ENCODE results near the gene TAAR8.
"Not testable (repeated sequence)": the region's sequence is repeated elsewhere in the genome, so short reads cannot be mapped to it uniquely, and the experiment has no call there.

TAAR8 gene

GRCh38 chr6:132587424-132587823 is 35.0 kb downstream of the TAAR8 start:
- Histone ChIP-seq H3K9me3 (ENCODE audit: control insufficient read depth, insufficient read depth, low read depth, low read length) (no peaks in the 10 kb centered on the region), H3K4me3 (ENCODE audit: low read depth, low read length) (no peak overlapping the region), H3K36me3 (ENCODE audit: control insufficient read depth, insufficient read depth, low read length) (no peaks in the 10 kb centered on the region), H3K27ac (ENCODE audit: low read depth, low read length) (no peak overlapping the region), H3K4me1 (ENCODE audit: control insufficient read depth, insufficient read depth, low read length) (no peaks in the 10 kb centered on the region), H3K27me3 (ENCODE audit: control insufficient read depth, insufficient read depth, low read length) (no peaks in the 10 kb centered on the region), H3K9ac (ENCODE audit: low read length) (no peak overlapping the region)

- Histone ChIP-seq H3K9me3 (ENCODE audit: control insufficient read depth, insufficient read depth, low read depth, low read length) (no peaks in the 10 kb centered on the region), H3K36me3 (ENCODE audit: control insufficient read depth, insufficient read depth, low read length) (no peaks in the 10 kb centered on the region), H3K27me3 (ENCODE audit: control insufficient read depth, insufficient read depth, low read length) (no peaks in the 10 kb centered on the region), H3K9ac (ENCODE audit: low read length) (no peak within 1 kb of the TSS), H3K4me1 (ENCODE audit: control insufficient read depth, insufficient read depth, low read length) (no peaks in the 10 kb centered on the region), H3K4me3 (ENCODE audit: low read depth, low read length) (no peak within 1 kb of the TSS), H3K27ac (ENCODE audit: low read depth, low read length) (no peak within 1 kb of the TSS)
These were observed 37.0 kb downstream of the TAAR8 start, which contains the start of gene TAAR5 for GRCh38 chr6:132589454-132589853. TAAR5 (minus strand) TSS chr6:132589741; CDS start chr6:132589686, 55 bp downstream.

GRCh38 chr6:132590362-132590761 is 37.9 kb downstream of the TAAR8 start:
- Histone ChIP-seq H3K4me3 (ENCODE audit: low read depth, low read length) (no peak overlapping the region), H3K9ac (ENCODE audit: low read length) (no peak overlapping the region), H3K27ac (ENCODE audit: low read depth, low read length) (no peak overlapping the region), H3K36me3 (ENCODE audit: control insufficient read depth, insufficient read depth, low read length) (no peaks in the 10 kb centered on the region), H3K9me3 (ENCODE audit: control insufficient read depth, insufficient read depth, low read depth, low read length) (no peaks in the 10 kb centered on the region), H3K27me3 (ENCODE audit: control insufficient read depth, insufficient read depth, low read length) (no peaks in the 10 kb centered on the region), H3K4me1 (ENCODE audit: control insufficient read depth, insufficient read depth, low read length) (no peaks in the 10 kb centered on the region)

- no peak overlapping the region for H3K4me3 ChIP-seq (ENCODE audit: low read depth, low read length)
- H3K27me3 ChIP-seq (ENCODE audit: control insufficient read depth, insufficient read depth, low read length): no peaks in the 10 kb centered on the region
- H3K27ac ChIP-seq (ENCODE audit: low read depth, low read length): no peak overlapping the region
- H3K9me3 ChIP-seq (ENCODE audit: control insufficient read depth, insufficient read depth, low read depth, low read length): no peaks in the 10 kb centered on the region
- H3K36me3 ChIP-seq (ENCODE audit: control insufficient read depth, insufficient read depth, low read length): no peaks in the 10 kb centered on the region
- no peaks in the 10 kb centered on the region for H3K4me1 ChIP-seq (ENCODE audit: control insufficient read depth, insufficient read depth, low read length)
- H3K9ac ChIP-seq (ENCODE audit: low read length): no peak overlapping the region
These were observed 40.4 kb downstream of the TAAR8 start for GRCh38 chr6:132592855-132593254.

- no peaks in the 10 kb centered on the region for H3K27me3 ChIP-seq (ENCODE audit: control insufficient read depth, insufficient read depth, low read length)
- no peak overlapping the region for H3K9ac ChIP-seq (ENCODE audit: low read length)
- H3K27ac ChIP-seq (ENCODE audit: low read depth, low read length): no peak overlapping the region
These were observed 43.7 kb downstream of the TAAR8 start for GRCh38 chr6:132596201-132596600.

GRCh38 chr6:132598473-132598872 is 46.0 kb downstream of the TAAR8 start:
- Histone ChIP-seq H3K4me3 (ENCODE audit: low read depth, low read length) (no peak overlapping the region), H3K4me1 (ENCODE audit: control insufficient read depth, insufficient read depth, low read length) (no peaks in the 10 kb centered on the region), H3K9ac (ENCODE audit: low read length) (no peak overlapping the region), H3K27ac (ENCODE audit: low read depth, low read length) (no peak overlapping the region), H3K27me3 (ENCODE audit: control insufficient read depth, insufficient read depth, low read length) (no peaks in the 10 kb centered on the region), H3K36me3 (ENCODE audit: control insufficient read depth, insufficient read depth, low read length) (no peaks in the 10 kb centered on the region), H3K9me3 (ENCODE audit: control insufficient read depth, insufficient read depth, low read depth, low read length) (no peaks in the 10 kb centered on the region)

More at GRCh38 chr6:132596201-132596600, 43.7 kb downstream of the TAAR8 start:
- H3K9me3 ChIP-seq (ENCODE audit: control insufficient read depth, insufficient read depth, low read depth, low read length): no peaks in the 10 kb centered on the region
- no peaks in the 10 kb centered on the region for H3K36me3 ChIP-seq (ENCODE audit: control insufficient read depth, insufficient read depth, low read length)
- H3K4me3 ChIP-seq (ENCODE audit: low read depth, low read length): no peak overlapping the region
- no peaks in the 10 kb centered on the region for H3K4me1 ChIP-seq (ENCODE audit: control insufficient read depth, insufficient read depth, low read length)

- not testable (repeated sequence) for H3K4me3 ChIP-seq (ENCODE audit: low read depth, low read length); H3K9me3 ChIP-seq (ENCODE audit: control insufficient read depth, insufficient read depth, low read depth, low read length); H3K4me1 ChIP-seq (ENCODE audit: control insufficient read depth, insufficient read depth, low read length); H3K36me3 ChIP-seq (ENCODE audit: control insufficient read depth, insufficient read depth, low read length); H3K27ac ChIP-seq (ENCODE audit: low read depth, low read length); H3K27me3 ChIP-seq (ENCODE audit: control insufficient read depth, insufficient read depth, low read length); H3K9ac ChIP-seq (ENCODE audit: low read length)
These were observed 48.4 kb downstream of the TAAR8 start for GRCh38 chr6:132600900-132601299.

Measured in HUES6 (cell line).